ENCODE results near the gene TMEM87B.

DNA sequence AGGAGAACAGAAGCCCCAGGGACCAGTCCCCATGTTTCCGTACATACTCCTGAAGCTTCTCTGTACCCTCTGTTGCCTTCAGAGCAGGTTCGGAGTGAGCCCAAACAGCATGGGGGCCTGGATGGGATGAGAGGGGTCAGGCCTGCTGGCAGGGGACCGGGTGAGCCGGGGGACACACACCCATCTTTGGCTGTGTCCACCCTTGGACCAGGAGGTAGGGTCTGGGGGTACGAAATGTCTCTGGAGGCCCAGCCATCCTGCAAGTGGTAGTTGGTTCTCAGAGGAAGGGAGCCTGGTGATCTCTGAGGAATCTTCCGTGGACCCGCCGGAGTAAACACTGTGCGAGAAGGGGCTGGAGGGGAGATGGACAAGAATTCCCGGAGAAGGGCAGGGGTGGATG lies 98.4 kb downstream of the TMEM87B start:
- TF ChIP-seq CTCF (IDR thresholded peaks at IDR 0.05; ENCODE audit: poor library complexity, severe bottlenecking) (no peak), POLR2AphosphoS5 (IDR thresholded peaks at IDR 0.05) (no peak), RAD21 (conservative IDR thresholded peaks at IDR 0.05) (no peak), EZH2 (IDR thresholded peaks at IDR 0.05; ENCODE audit: borderline replicate concordance, insufficient read depth, low read length, poor library complexity, severe bottlenecking) (no peak)

Measured in neural cell (in vitro differentiated cells).